HepG2 (cell line): ENCODE results near the gene DOK5. TPM values are rescaled to one million over a fixed set of nuclear protein-coding genes. Genes with fewer than 3 reads are reported as not detected.

ENCODE experiments used
- ATAC-seq: fragments of 200-7000 bp; cut with Tn5 transposase; 3 replicates; pipeline ENCODE4 v1.9.1; 2020; ENCODE audit warnings: mild to moderate bottlenecking, moderate library complexity
- BruUV-seq: library from RNA; stranded (reverse); fragments of 400-500 nt; replicated peaks from 2 replicates; lab custom pipeline; 2021; lab: Mats Ljungman, UMichigan
- CTCF ChIA-PET: fragments of 300-600 bp; formaldehyde crosslinking; extraction: SDS; loops from one replicate; lab custom pipeline; 2021; ENCODE audit warnings: low total read pairs, inconsistent platforms, low intra/inter-chr PET ratio; lab: Yijun Ruan, JAX
- POLR2A ChIA-PET: fragments of 350-600 bp; sonication (Branson Sonifier 250); formaldehyde crosslinking; loops from one replicate; lab custom pipeline; 2020; ENCODE audit warnings: antibody characterized with exemption, inconsistent platforms; lab: Yijun Ruan, JAX
- DNase-seq: peaks from one replicate; pipeline ENCODE4 v3.0.0-alpha.2; 2015; ENCODE audit warnings: low spot score
- FAIRE-seq: peaks from 3 replicates; lab custom pipeline; 2011; peaks lifted over from hg19 to GRCh38; lab: Jason Lieb, UNC
- H2AFZ ChIP-seq: one replicate; pipeline ENCODE4 v1.6.1; 2011; ENCODE audit warnings: low read length, inconsistent platforms
- H3K27ac ChIP-seq: fragments of 300-600 bp; 3 replicates; pipeline ENCODE4 v1.8.0; 2011; ENCODE audit warnings: mixed run types, mild to moderate bottlenecking, mixed read lengths, low read length, inconsistent platforms; ENCODE audit not compliant: insufficient read depth; ENCODE audit errors: extremely low read length
- H3K27me3 ChIP-seq, 2 experiments: fragments of 200-600 bp in 1 of 2; 2 replicates in 1 of 2; 3 replicates in 1 of 2; pipeline versions ENCODE4 v1.6.0 to v1.8.0; 2011; ENCODE audit warnings: low read length in 2 of 2, mild to moderate bottlenecking in 2 of 2, moderate library complexity in 2 of 2, inconsistent platforms in 1 of 2; ENCODE audit not compliant: insufficient read depth in 2 of 2, control insufficient read depth in 1 of 2
- H3K36me3 ChIP-seq, 2 experiments: fragments of 200-600 bp in 1 of 2; replicated peaks in 1 of 2; 2 replicates in 1 of 2; 3 replicates in 1 of 2; pipeline versions ENCODE4 v1.5.1 to v1.8.0; 2011; ENCODE audit warnings: low read length in 2 of 2, inconsistent platforms in 1 of 2; ENCODE audit not compliant: insufficient read depth in 2 of 2, control insufficient read depth in 1 of 2
- H3K4me1 ChIP-seq: 2 replicates; pipeline ENCODE4 v1.5.1; 2012; ENCODE audit warnings: low read length, inconsistent platforms; ENCODE audit not compliant: insufficient read depth
- H3K4me2 ChIP-seq: 2 replicates; pipeline ENCODE4 v1.6.0; 2011; ENCODE audit warnings: low read depth, low read length, inconsistent platforms
- H3K4me3 ChIP-seq, 3 experiments: fragments of 200-600 bp in 1 of 3; sonication (generic), shearing (Covaris generic) in 1 of 3; replicated peaks in 1 of 3; 2 replicates each; pipeline ENCODE4 v1.5.1; 2011 to 2016; ENCODE audit warnings: low read length in 3 of 3, inconsistent platforms in 2 of 3, low read depth in 2 of 3, mild to moderate bottlenecking in 2 of 3, control low read depth in 1 of 3, mixed read lengths in 1 of 3; ENCODE audit not compliant: insufficient read depth in 1 of 3
- H3K79me2 ChIP-seq: one replicate; pipeline ENCODE4 v1.6.1; 2011; ENCODE audit warnings: low read length, inconsistent platforms; ENCODE audit not compliant: insufficient read depth
- H3K9ac ChIP-seq: 2 replicates; pipeline ENCODE4 v1.6.0; 2011; ENCODE audit warnings: mild to moderate bottlenecking, low read depth, low read length, inconsistent platforms; ENCODE audit not compliant: insufficient read depth
- H3K9me3 ChIP-seq: 2 replicates; pipeline ENCODE4 v1.5.1; 2012; ENCODE audit warnings: mild to moderate bottlenecking, low read length
- H4K20me1 ChIP-seq: 2 replicates; pipeline ENCODE4 v1.6.0; 2011; ENCODE audit warnings: inconsistent platforms, mild to moderate bottlenecking, low read length, moderate library complexity; ENCODE audit not compliant: insufficient read depth
- AHR ChIP-seq: IDR thresholded peaks from 2 replicates; pipeline ENCODE4 v1.6.1; 2018; ENCODE audit warnings: missing genetic modification reagents, missing compliant biosample characterization
- BORCS8-MEF2B ChIP-seq: sonication (generic); formaldehyde crosslinking; IDR thresholded peaks from 2 replicates; pipeline ENCODE4 v1.8.0; 2022; ENCODE audit warnings: mild to moderate bottlenecking, missing genetic modification reagents
- CCDC6 ChIP-seq: sonication (generic); formaldehyde crosslinking; IDR thresholded peaks from 2 replicates; pipeline ENCODE4 v1.8.1; 2022; ENCODE audit warnings: mild to moderate bottlenecking, missing genetic modification reagents, moderate library complexity
- ZBTB21 ChIP-seq: sonication (generic); formaldehyde crosslinking; IDR thresholded peaks from 2 replicates; pipeline ENCODE4 v1.4.0; 2020; ENCODE audit warnings: missing genetic modification reagents
- ZBTB26 ChIP-seq: IDR thresholded peaks from 2 replicates; pipeline ENCODE4 v1.6.1; 2016; ENCODE audit warnings: missing compliant biosample characterization, missing genetic modification reagents, borderline replicate concordance
- ZMYM3 ChIP-seq: sonication (generic); formaldehyde crosslinking; IDR thresholded peaks from 2 replicates; pipeline ENCODE4 v1.5.1; 2020; ENCODE audit warnings: mild to moderate bottlenecking, missing genetic modification reagents
- WGBS: methylation state at CpG from one replicate; pipeline ENCODE4 v1.1.6; 2017; ENCODE audit warnings: low lambda C conversion rate; 5-methylcytosine and 5-hydroxymethylcytosine counted together
- in situ Hi-C: cut with HindIII; loops from 2 replicates; pipeline ENCODE4 v1.10.0; 2017; ENCODE audit warnings: low pct_unique_long_range_greater_than_20kb; ENCODE audit not compliant: extremely low pct_ligation_motif_present
- intact Hi-C: fragments of 100-400 bp; cut with micrococcal nuclease; formaldehyde crosslinking; loops from one replicate; pipeline ENCODE4 v1.10.0; 2022; ENCODE audit not compliant: unreplicated experiment
- polyA plus RNA-seq, 8 experiments: library from polyadenylated mRNA; depleted of rRNA in 3 of 8; stranded (reverse) in 7 of 8; unstranded in 1 of 8; fragments of >200 nt; fragmentation: Illumina TruSeq in 4 of 8; extraction: Trizol in 4 of 8; gene quantifications; 2 replicates each; pipeline versions ENCODE4 v1.2.1 to v1.2.3, GENCODE V29; 2011 to 2016; ENCODE audit warnings: low read depth in 4 of 8, missing spikeins in 1 of 8, mixed read lengths in 1 of 8; ENCODE audit not compliant: insufficient read depth in 1 of 8
- total RNA-seq, 5 experiments: library from RNA; depleted of rRNA; stranded (reverse); fragments of >200 nt; fragmentation: Illumina TruSeq; extraction: Trizol; gene quantifications; 2 replicates each; pipeline ENCODE4 v1.2.3, GENCODE V29; 2016; ENCODE audit warnings: low read depth in 1 of 5
- TF ChIP-seq, protein P1 (sequence below): sonication (generic); formaldehyde crosslinking; IDR thresholded peaks from 2 replicates; pipeline ENCODE4 v1.4.0; 2020; ENCODE audit warnings: low read depth, missing genetic modification reagents

DOK5 gene
- total and polyA plus RNA-seq, 2 of the 13 experiments (the other 11 are each of a cell fraction or from before 2014, with no cell fraction given), result not detected

DNA sequence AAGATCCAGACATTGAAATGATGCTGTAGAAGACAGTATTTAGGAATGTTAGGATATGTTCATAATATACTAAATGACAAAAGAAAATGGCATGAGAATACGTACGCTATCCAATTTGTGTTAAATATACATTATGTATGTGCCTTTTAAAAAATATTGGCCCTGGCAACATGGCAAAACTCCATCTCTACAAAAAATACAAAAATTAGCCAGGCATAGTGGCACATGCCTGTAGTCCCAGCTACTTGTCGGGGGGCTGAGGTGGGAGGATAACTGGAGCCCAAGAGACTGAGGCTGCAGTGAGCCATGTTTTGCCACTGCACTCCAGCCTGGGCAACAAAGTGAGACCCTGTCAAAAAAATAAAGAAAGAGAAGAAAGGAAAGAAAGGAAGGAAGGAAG is 155.7 kb downstream of the DOK5 start (continued):
- TF ChIP-seq, protein P1, sequence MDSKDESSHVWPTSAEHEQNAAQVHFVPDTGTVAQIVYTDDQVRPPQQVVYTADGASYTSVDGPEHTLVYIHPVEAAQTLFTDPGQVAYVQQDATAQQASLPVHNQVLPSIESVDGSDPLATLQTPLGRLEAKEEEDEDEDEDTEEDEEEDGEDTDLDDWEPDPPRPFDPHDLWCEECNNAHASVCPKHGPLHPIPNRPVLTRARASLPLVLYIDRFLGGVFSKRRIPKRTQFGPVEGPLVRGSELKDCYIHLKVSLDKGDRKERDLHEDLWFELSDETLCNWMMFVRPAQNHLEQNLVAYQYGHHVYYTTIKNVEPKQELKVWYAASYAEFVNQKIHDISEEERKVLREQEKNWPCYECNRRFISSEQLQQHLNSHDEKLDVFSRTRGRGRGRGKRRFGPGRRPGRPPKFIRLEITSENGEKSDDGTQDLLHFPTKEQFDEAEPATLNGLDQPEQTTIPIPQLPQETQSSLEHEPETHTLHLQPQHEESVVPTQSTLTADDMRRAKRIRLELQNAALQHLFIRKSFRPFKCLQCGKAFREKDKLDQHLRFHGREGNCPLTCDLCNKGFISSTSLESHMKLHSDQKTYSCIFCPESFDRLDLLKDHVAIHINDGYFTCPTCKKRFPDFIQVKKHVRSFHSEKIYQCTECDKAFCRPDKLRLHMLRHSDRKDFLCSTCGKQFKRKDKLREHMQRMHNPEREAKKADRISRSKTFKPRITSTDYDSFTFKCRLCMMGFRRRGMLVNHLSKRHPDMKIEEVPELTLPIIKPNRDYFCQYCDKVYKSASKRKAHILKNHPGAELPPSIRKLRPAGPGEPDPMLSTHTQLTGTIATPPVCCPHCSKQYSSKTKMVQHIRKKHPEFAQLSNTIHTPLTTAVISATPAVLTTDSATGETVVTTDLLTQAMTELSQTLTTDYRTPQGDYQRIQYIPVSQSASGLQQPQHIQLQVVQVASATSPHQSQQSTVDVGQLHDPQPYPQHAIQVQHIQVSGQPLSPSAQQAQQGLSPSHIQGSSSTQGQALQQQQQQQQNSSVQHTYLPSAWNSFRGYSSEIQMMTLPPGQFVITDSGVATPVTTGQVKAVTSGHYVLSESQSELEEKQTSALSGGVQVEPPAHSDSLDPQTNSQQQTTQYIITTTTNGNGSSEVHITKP (CRISPR knock-in tag), result no peak
- no peak for TF ChIP-seq ZBTB21 (CRISPR knock-in tag)
- no peak for TF ChIP-seq BORCS8-MEF2B (CRISPR knock-in tag)
- TF ChIP-seq ZBTB26, result no peak
- no peak for TF ChIP-seq CCDC6
- TF ChIP-seq ZMYM3 (CRISPR knock-in tag), result no peak

DNA sequence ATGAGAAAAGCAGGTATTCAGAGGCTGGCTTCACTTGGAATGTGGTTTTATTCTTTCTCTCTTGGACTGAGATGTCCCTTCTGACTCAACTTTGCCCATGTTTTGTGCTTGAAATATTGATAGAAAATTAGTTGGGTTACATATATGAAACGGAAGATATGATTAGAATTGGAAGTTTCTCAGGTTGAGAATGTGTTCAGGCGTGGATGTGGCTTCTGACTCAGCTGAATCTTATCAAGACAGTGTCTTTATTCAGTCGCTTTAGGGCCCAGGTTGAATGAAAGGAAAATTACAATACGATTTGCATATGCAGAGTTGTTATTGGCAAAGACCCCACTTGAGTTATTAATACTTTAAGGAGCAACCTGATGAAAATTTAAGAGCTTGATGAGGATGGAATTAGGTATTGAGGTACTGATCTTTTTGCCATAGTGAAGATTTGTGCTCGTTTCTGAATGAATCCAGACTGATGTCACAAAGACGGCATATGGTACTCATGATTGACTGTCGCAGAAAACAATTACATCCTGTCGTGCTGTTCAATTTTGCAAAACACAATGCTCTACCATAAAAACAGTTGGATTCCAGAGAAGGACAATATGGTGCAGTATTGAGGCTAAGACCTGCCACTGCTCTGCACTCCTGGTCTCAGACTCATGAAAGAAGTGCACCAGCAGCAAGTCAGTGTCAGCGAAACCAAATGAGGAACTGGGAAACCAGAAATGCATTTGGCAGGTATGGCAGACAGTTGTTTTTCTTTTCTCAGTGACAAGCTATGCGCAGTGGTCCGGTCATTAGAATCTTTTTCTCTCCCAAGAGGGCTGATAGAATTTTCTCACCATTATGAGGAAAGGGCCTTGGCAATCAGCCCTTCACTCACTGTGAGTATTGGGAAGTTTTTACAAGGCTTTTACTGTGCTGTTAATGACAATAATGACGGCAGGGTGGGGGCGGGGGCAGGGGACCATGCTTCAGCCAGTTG is 158.3 kb downstream of the DOK5 start:
- Histone ChIP-seq H3K4me1 (no peaks in the 10 kb centered on the region), H3K79me2 (no peaks in the 10 kb centered on the region), H3K27me3 (peaks cover 0 to 26% of the 10 kb centered on the region in 2 experiments; a peak in 4 of 5 replicates), H3K9me3 (no peaks in the 10 kb centered on the region), H3K4me2 (no peak overlapping the region), H3K4me3 (no peak overlapping the region), H3K36me3 (no peaks in the 10 kb centered on the region), H3K9ac (no peak overlapping the region), H3K27ac (no peak overlapping the region), H2AFZ (no peak overlapping the region), H4K20me1 (no peaks in the 10 kb centered on the region)
- DNase-seq (no peak), FAIRE-seq (no peak), ATAC-seq (no peak)
- in situ Hi-C loops, result no loop called here
- 25% methylated on average over 13 of the region's 13 CpGs for WGBS
- no peak for TF ChIP-seq AHR (CRISPR knock-in tag)
- CTCF ChIA-PET, result no interaction called here
- POLR2A ChIA-PET, result no interaction called here
- intact Hi-C loops, result no loop called here
- BruUV-seq, result no TSS peak
